Mucosa of descending colon (tissue), 3 donors: ENCODE data around the gene PLK4. TPM values are rescaled to one million over a fixed set of nuclear protein-coding genes. Genes with fewer than 3 reads are reported as not detected.

Source experiments
- ATAC-seq: fragments of 200-7000 bp; cut with Tn5 transposase; one replicate; pipeline ENCODE4 v1.9.1; 2020; ENCODE audit warnings: mild to moderate bottlenecking, moderate library complexity
- DNase-seq, 3 donors: peaks; one replicate each; pipeline ENCODE4 v3.0.0-alpha.2; 2020
- H3K36me3 ChIP-seq: fragments of 200-600 bp; one replicate; pipeline ENCODE4 v1.8.0; 2021; ENCODE audit warnings: low read depth, mild to moderate bottlenecking
- H3K4me1 ChIP-seq: fragments of 200-600 bp; one replicate; pipeline ENCODE4 v1.8.0; 2021; ENCODE audit warnings: low read depth, mild to moderate bottlenecking
- H3K4me3 ChIP-seq: fragments of 200-600 bp; one replicate; pipeline ENCODE4 v1.8.0; 2021; ENCODE audit warnings: mild to moderate bottlenecking
- H3K9me3 ChIP-seq: fragments of 200-600 bp; one replicate; pipeline ENCODE4 v1.8.0; 2021; ENCODE audit warnings: mild to moderate bottlenecking
- CTCF ChIP-seq: fragments of 200-600 bp; IDR thresholded peaks from one replicate; pipeline ENCODE4 v1.8.0; 2022; ENCODE audit warnings: antibody characterized with exemption, mild to moderate bottlenecking
- intact Hi-C, 2 donors: fragments of 100-400 bp; cut with DNase I in 1 of 2; cut with micrococcal nuclease in 1 of 2; formaldehyde crosslinking; loops; one replicate each; pipeline versions ENCODE4 v1.11.0 to v1.11.1; 2022; cut with DNase I, micrococcal nuclease
- total RNA-seq, 3 donors: library from RNA; stranded (reverse); fragmentation: NEBNext Ultra II Directional in 2 of 3; extraction: Animal tissue kit (Norgen Biotek cat#: 25700) in 2 of 3; gene quantifications; one replicate each; pipeline versions ENCODE4 v1.2.1 to v1.2.4, GENCODE V29; 2021 to 2023
- donor health status: DM: no; HTN: no; CAD: no; lungs with moderate emphysema.
- donor health status: DM: no; HTN: no; CAD: no.
- donor health status: DM: no; HTN: yes; CAD: no.

Gene PLK4
- total RNA-seq, 3 donors from 2014 or later = 1.1 to 8.7 (median 4.7) TPM

GRCh38 chr4:127857641-127858040, 23.1 kb upstream of the PLK4 start:
- no peaks in the 10 kb centered on the region for H3K36me3 ChIP-seq
- H3K4me1 ChIP-seq = no peaks in the 10 kb centered on the region
- intact Hi-C loops = no loop called here
- peaks cover 9% of the 10 kb centered on the region for H3K9me3 ChIP-seq
- ATAC-seq = no peak
- DNase-seq = no peak
- TF ChIP-seq CTCF = no peak
- no peak overlapping the region for H3K4me3 ChIP-seq

GRCh38 chr4:127868196-127868595, 12.5 kb upstream of the PLK4 start:
- no peaks in the 10 kb centered on the region for H3K36me3 ChIP-seq
- TF ChIP-seq CTCF = no peak
- no peak for ATAC-seq
- H3K4me1 ChIP-seq = no peaks in the 10 kb centered on the region
- DNase-seq = no peak
- H3K4me3 ChIP-seq = no peak overlapping the region
- intact Hi-C loops = no loop called here
- no peaks in the 10 kb centered on the region for H3K9me3 ChIP-seq

- DNase-seq (no peak), ATAC-seq (no peak)
- Histone ChIP-seq H3K9me3 (no peaks in the 10 kb centered on the region), H3K4me3 (no peak overlapping the region), H3K4me1 (no peaks in the 10 kb centered on the region), H3K36me3 (no peaks in the 10 kb centered on the region)
- intact Hi-C loops = no loop called here
- no peak for TF ChIP-seq CTCF
These were observed 10.4 kb upstream of the PLK4 start for GRCh38 chr4:127870281-127870680.

- Histone ChIP-seq H3K4me1 (no peaks in the 10 kb centered on the region), H3K36me3 (no peaks in the 10 kb centered on the region), H3K4me3 (no peak overlapping the region), H3K9me3 (no peaks in the 10 kb centered on the region)
- ATAC-seq = no peak
- TF ChIP-seq CTCF = no peak
- no peak for DNase-seq
- intact Hi-C loops = no loop called here
These were observed 10.0 kb upstream of the PLK4 start for GRCh38 chr4:127870688-127871087.

GRCh38 chr4:127875791-127876190, 4.9 kb upstream of the PLK4 start:
- ATAC-seq (no peak), DNase-seq (no peak)
- TF ChIP-seq CTCF = no peak
- Histone ChIP-seq H3K4me1 (no peaks in the 10 kb centered on the region), H3K36me3 (no peaks in the 10 kb centered on the region), H3K9me3 (no peaks in the 10 kb centered on the region), H3K4me3 (no peak overlapping the region)
- intact Hi-C loops = no loop called here

GRCh38 chr4:127881563-127881864, 821 bp downstream of the PLK4 start:
- intact Hi-C loops = no loop called here
- no peak for ATAC-seq

More at GRCh38 chr4:127881563-127881864, 821 bp downstream of the PLK4 start:
- no peaks in the 10 kb centered on the region for H3K36me3 ChIP-seq
- H3K9me3 ChIP-seq = no peaks in the 10 kb centered on the region
- peak overlapping the region; percentile 70 for H3K4me3 ChIP-seq
- no peak for DNase-seq
- TF ChIP-seq CTCF = no peak
- H3K4me1 ChIP-seq = peaks cover 4% of the 10 kb centered on the region
